Peyer's patch (tissue), 4 donors: ENCODE results near the gene SKI.

ENCODE experiments used
- CTCF ChIP-seq, 6 experiments: fragments of 450-650 bp in 4 of 6; fragments of 200-600 bp in 2 of 6; sonication (generic) in 1 of 6; IDR thresholded peaks; one replicate each; pipeline ENCODE4 v1.5.1; 2017 to 2019; ENCODE audit warnings: antibody characterized with exemption in 6 of 6, mild to moderate bottlenecking in 3 of 6, moderate library complexity in 1 of 6
- POLR2A ChIP-seq, 2 donors: fragments of 450-650 bp; IDR thresholded peaks; one replicate each; pipeline ENCODE4 v1.5.1; 2017; ENCODE audit warnings: antibody characterized with exemption in 2 of 2, mild to moderate bottlenecking in 2 of 2, moderate library complexity in 2 of 2

GRCh38 chr1:2322065-2322571 is 94.0 kb downstream of the SKI start:
- TF ChIP-seq CTCF (IDR thresholded peaks at IDR 0.05) (no peak), POLR2A (IDR thresholded peaks at IDR 0.05) (no peak)
